ENCODE results near the gene SRGAP3.
"Not testable (repeated sequence)": the region's sequence is repeated elsewhere in the genome, so short reads cannot be mapped to it uniquely, and the experiment has no call there.

DNA sequence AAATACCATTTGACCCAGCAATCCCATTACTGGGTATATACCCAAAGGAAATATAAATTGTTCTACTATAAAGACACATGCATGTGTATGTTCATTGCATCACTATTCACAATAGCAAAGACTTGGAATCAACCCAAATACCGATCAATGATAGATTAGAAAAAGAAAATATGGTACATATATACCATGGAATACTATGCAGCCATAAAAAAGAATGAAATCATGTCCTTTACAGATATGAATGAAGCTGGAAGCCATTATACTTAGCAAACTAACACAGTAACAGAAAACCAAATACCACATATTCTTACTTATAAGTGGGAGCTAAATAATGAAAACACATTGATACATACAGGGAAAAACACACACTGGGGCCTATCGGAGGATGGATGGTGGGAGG, 164.0 kb downstream of the SRGAP3 start:
- TF ChIP-seq, protein P1, sequence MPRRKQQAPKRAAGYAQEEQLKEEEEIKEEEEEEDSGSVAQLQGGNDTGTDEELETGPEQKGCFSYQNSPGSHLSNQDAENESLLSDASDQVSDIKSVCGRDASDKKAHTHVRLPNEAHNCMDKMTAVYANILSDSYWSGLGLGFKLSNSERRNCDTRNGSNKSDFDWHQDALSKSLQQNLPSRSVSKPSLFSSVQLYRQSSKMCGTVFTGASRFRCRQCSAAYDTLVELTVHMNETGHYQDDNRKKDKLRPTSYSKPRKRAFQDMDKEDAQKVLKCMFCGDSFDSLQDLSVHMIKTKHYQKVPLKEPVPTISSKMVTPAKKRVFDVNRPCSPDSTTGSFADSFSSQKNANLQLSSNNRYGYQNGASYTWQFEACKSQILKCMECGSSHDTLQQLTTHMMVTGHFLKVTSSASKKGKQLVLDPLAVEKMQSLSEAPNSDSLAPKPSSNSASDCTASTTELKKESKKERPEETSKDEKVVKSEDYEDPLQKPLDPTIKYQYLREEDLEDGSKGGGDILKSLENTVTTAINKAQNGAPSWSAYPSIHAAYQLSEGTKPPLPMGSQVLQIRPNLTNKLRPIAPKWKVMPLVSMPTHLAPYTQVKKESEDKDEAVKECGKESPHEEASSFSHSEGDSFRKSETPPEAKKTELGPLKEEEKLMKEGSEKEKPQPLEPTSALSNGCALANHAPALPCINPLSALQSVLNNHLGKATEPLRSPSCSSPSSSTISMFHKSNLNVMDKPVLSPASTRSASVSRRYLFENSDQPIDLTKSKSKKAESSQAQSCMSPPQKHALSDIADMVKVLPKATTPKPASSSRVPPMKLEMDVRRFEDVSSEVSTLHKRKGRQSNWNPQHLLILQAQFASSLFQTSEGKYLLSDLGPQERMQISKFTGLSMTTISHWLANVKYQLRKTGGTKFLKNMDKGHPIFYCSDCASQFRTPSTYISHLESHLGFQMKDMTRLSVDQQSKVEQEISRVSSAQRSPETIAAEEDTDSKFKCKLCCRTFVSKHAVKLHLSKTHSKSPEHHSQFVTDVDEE (CRISPR knock-in tag; IDR thresholded peaks at IDR 0.05), result not testable (repeated sequence)
- TF ChIP-seq ZFP30 (CRISPR knock-in tag; IDR thresholded peaks at IDR 0.05); CSDC2 (CRISPR knock-in tag; IDR thresholded peaks at IDR 0.05); ZFP3 (CRISPR knock-in tag; IDR thresholded peaks at IDR 0.05); OSR1 (CRISPR knock-in tag; IDR thresholded peaks at IDR 0.05); TOX (CRISPR knock-in tag; IDR thresholded peaks at IDR 0.05; ENCODE audit: borderline replicate concordance): not testable (repeated sequence)
- TF ChIP-seq, protein P2, sequence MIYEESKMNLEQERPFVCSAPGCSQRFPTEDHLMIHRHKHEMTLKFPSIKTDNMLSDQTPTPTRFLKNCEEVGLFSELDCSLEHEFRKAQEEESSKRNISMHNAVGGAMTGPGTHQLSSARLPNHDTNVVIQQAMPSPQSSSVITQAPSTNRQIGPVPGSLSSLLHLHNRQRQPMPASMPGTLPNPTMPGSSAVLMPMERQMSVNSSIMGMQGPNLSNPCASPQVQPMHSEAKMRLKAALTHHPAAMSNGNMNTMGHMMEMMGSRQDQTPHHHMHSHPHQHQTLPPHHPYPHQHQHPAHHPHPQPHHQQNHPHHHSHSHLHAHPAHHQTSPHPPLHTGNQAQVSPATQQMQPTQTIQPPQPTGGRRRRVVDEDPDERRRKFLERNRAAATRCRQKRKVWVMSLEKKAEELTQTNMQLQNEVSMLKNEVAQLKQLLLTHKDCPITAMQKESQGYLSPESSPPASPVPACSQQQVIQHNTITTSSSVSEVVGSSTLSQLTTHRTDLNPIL (CRISPR knock-in tag; IDR thresholded peaks at IDR 0.05; ENCODE audit: low read depth), result not testable (repeated sequence)
